Adrenal gland (tissue), 12 donors: Measurements from ENCODE around the gene KCNK13. TPM values are rescaled to one million over a fixed set of nuclear protein-coding genes. Genes with fewer than 3 reads are reported as not detected.
"Not testable (repeated sequence)": the region's sequence is repeated elsewhere in the genome, so short reads cannot be mapped to it uniquely, and the experiment has no call there.

Source experiments
- DNase-seq, 7 donors: peaks; one replicate each; pipeline ENCODE4 v3.0.0-alpha.2; 2019 to 2020
- H3K27ac ChIP-seq, 5 donors: fragments of 200-600 bp; sonication (generic) in 4 of 5; 1 replicate in 3 of 5; 2 replicates in 2 of 5; pipeline versions ENCODE4 v1.5.1 to v1.8.0; 2016 to 2020; ENCODE audit warnings: mild to moderate bottlenecking in 1 of 5
- H3K27me3 ChIP-seq: fragments of 200-600 bp; 2 replicates; pipeline ENCODE4 v1.8.0; 2021
- H3K36me3 ChIP-seq, 2 donors: fragments of 200-600 bp; replicated peaks in 1 of 2; 1 replicate in 1 of 2; 2 replicates in 1 of 2; pipeline versions ENCODE4 v1.5.1 to v1.8.0; 2018 to 2022
- H3K4me1 ChIP-seq, 2 donors: fragments of 200-600 bp; replicated peaks in 1 of 2; 1 replicate in 1 of 2; 2 replicates in 1 of 2; pipeline versions ENCODE4 v1.5.1 to v1.8.0; 2018 to 2021
- H3K4me3 ChIP-seq, 4 donors: fragments of 200-600 bp; sonication (generic) in 3 of 4; one replicate each; pipeline ENCODE4 v1.5.1; 2016 to 2018
- H3K9me3 ChIP-seq, 3 donors: fragments of 200-600 bp; sonication (generic) in 1 of 3; replicated peaks in 1 of 3; 1 replicate in 2 of 3; 2 replicates in 1 of 3; pipeline versions ENCODE4 v1.5.1 to v1.8.0; 2016 to 2021
- POLR2A ChIP-seq, 2 donors: fragments of 450-650 bp; IDR thresholded peaks; one replicate each; pipeline ENCODE4 v1.6.1; 2017; ENCODE audit warnings: antibody characterized with exemption in 2 of 2, mild to moderate bottlenecking in 2 of 2, moderate library complexity in 1 of 2
- WGBS, 4 donors: extraction: QIAGEN DNeasy Blood & Tissue Kit in 2 of 4; methylation state at CpG; one replicate each; pipeline versions ENCODE4 v1.1.5 to v1.1.7; 2013 to 2017; 5-methylcytosine and 5-hydroxymethylcytosine counted together
- intact Hi-C, 2 donors: fragments of 100-400 bp; cut with DNase I; formaldehyde crosslinking; loops; one replicate each; pipeline versions ENCODE4 v1.14.1 to v1.15.0; 2022 to 2023
- polyA plus RNA-seq, 3 donors: library from polyadenylated mRNA; stranded (reverse); fragments of 200-250 nt in 2 of 3; fragments of 350-450 nt in 1 of 3; fragmentation: Illumina TruSeq in 1 of 3; extraction: RNeasy Lipid Tissue Mini Kit (QIAGEN cat#74804) in 1 of 3; gene quantifications; one replicate each; pipeline ENCODE4 v1.2.3, GENCODE V29; 2013 to 2014
- total RNA-seq, 9 donors: library from RNA; depleted of rRNA in 4 of 9; stranded (reverse); fragments of >200 nt in 4 of 9; fragments of 120-200 nt in 1 of 9; fragmentation: NEBNext Ultra II Directional in 1 of 9; extraction: Animal tissue kit (Norgen Biotek cat#: 25700) in 1 of 9; gene quantifications; one replicate each; pipeline versions ENCODE4 v1.1.0 to v1.2.4, GENCODE V29; 2013 to 2023
- TF ChIP-seq, protein P1 (sequence below), 6 experiments: fragments of 450-650 bp in 4 of 6; fragments of 200-600 bp in 2 of 6; sonication (generic) in 1 of 6; IDR thresholded peaks; 1 replicate in 5 of 6; 2 replicates in 1 of 6; pipeline versions ENCODE4 v1.5.1 to v1.8.0; 2016 to 2021; ENCODE audit warnings: antibody characterized with exemption in 6 of 6, mild to moderate bottlenecking in 2 of 6, moderate library complexity in 1 of 6
- donor health status: healthy with polysubstance abuse.
- donor health status: Bipolar disorder and iron deficiency.
- donor health status: DM: yes; HTN: yes; CAD: no.
- donor health status: DM: no; HTN: no; CAD: no.
- donor health status: DM: no; HTN: no; CAD: no.
- donor health status: DM: yes; HTN: yes; CAD: no.

KCNK13 gene
- total and polyA plus RNA-seq, 12 donors: 0.24 to 3.6 (median 1.5) TPM; not detected in 1

DNA sequence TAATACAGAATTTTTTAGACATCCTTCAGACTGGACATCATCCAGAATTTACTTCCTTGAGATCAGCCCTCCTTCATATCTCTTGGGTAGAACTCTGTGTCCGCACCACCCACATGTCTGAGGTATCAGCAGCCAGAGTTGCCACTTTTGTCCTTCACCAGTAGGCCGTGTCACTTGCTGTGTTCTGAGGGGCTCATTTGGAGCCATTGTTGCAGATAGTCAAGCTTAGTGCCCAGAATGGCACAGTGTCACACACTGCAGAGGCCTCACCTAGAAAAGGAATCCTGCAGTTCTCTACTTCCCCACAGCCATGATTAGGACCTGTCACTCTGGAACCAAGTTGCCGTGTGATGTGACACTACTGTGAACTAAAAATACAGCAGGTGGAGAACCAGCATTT is 36.9 kb upstream of the KCNK13 start:
- H3K9me3 ChIP-seq: no peaks in the 10 kb centered on the region
- peaks cover 0 to 3% of the 10 kb centered on the region in 2 donors for H3K36me3 ChIP-seq
- intact Hi-C loops: no loop called here
- H3K4me3 ChIP-seq: no peak overlapping the region
- no peak overlapping the region for H3K27ac ChIP-seq
- no peak for TF ChIP-seq POLR2A (IDR thresholded peaks at IDR 0.05)
- TF ChIP-seq, protein P1, sequence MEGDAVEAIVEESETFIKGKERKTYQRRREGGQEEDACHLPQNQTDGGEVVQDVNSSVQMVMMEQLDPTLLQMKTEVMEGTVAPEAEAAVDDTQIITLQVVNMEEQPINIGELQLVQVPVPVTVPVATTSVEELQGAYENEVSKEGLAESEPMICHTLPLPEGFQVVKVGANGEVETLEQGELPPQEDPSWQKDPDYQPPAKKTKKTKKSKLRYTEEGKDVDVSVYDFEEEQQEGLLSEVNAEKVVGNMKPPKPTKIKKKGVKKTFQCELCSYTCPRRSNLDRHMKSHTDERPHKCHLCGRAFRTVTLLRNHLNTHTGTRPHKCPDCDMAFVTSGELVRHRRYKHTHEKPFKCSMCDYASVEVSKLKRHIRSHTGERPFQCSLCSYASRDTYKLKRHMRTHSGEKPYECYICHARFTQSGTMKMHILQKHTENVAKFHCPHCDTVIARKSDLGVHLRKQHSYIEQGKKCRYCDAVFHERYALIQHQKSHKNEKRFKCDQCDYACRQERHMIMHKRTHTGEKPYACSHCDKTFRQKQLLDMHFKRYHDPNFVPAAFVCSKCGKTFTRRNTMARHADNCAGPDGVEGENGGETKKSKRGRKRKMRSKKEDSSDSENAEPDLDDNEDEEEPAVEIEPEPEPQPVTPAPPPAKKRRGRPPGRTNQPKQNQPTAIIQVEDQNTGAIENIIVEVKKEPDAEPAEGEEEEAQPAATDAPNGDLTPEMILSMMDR (IDR thresholded peaks at IDR 0.05): no peak
- DNase-seq: no peak
- no peaks in the 10 kb centered on the region for H3K4me1 ChIP-seq
- H3K27me3 ChIP-seq: no peaks in the 10 kb centered on the region
- 87 to 97% (median 95%) methylated on average over 2 to 3 of the region's 3 CpGs for WGBS, 4 donors

GRCh38 chr14:90026608-90027007 is 35.2 kb upstream of the KCNK13 start:
- H3K4me1 ChIP-seq, H3K27me3 ChIP-seq, H3K9me3 ChIP-seq, H3K36me3 ChIP-seq, DNase-seq, intact Hi-C loops, H3K27ac ChIP-seq, H3K4me3 ChIP-seq: not testable (repeated sequence)
- 95 to 100% (median 97%) methylated on average over 3 to 4 of the region's 4 CpGs for WGBS, 4 donors

DNA sequence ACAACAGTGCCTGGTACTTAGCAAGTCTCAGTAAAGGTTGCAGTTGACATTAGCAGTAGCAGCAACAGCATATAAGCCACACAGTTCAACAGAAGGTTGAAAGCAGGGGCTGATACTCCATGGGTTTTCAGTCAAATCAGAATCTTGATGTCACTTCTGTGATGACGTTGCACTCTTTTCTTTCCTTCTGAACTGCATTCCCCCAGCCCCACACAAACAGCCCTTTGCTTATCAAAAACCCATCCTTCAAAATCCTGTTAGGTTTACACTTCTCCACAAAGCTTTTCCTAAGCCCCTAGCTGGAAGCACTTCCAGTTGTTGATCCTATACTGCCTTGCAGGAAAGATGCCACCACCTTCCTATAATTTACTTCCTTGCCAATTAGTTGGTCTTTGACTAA is 34.0 kb upstream of the KCNK13 start:
- intact Hi-C loops: no loop called here
- WGBS, 4 donors: 79 to 95% (median 86%) methylated on average over 1 of the region's 1 CpG
- no peaks in the 10 kb centered on the region for H3K9me3 ChIP-seq
- no peak overlapping the region for H3K4me3 ChIP-seq
- no peak for TF ChIP-seq POLR2A (IDR thresholded peaks at IDR 0.05)
- H3K36me3 ChIP-seq: peaks cover 0 to 3% of the 10 kb centered on the region in 2 donors
- H3K27ac ChIP-seq: no peak overlapping the region
- H3K27me3 ChIP-seq: no peaks in the 10 kb centered on the region
- H3K4me1 ChIP-seq: no peaks in the 10 kb centered on the region
- DNase-seq: no peak

- TF ChIP-seq, protein P1 (IDR thresholded peaks at IDR 0.05): no peak
- no peaks in the 10 kb centered on the region for H3K4me1 ChIP-seq
- peaks cover 0 to 6% (median 0%) of the 10 kb centered on the region in 3 donors for H3K9me3 ChIP-seq
- 93 to 99% (median 96%) methylated on average over 2 of the region's 2 CpGs for WGBS, 4 donors
- no peak for DNase-seq
- no peak overlapping the region for H3K4me3 ChIP-seq
- peaks cover 0 to 8% of the 10 kb centered on the region in 2 donors for H3K36me3 ChIP-seq
- H3K27me3 ChIP-seq: no peaks in the 10 kb centered on the region
- H3K27ac ChIP-seq: no peak overlapping the region
- intact Hi-C loops: no loop called here
These were observed 27.6 kb upstream of the KCNK13 start for GRCh38 chr14:90034156-90034555.

- intact Hi-C loops: no loop called here
- H3K36me3 ChIP-seq: peaks cover 0 to 8% of the 10 kb centered on the region in 2 donors
- WGBS, 4 donors: 90 to 95% (median 92%) methylated on average over 6 of the region's 6 CpGs
These were observed 26.8 kb upstream of the KCNK13 start for GRCh38 chr14:90034835-90035525.

More at GRCh38 chr14:90034835-90035525, 26.8 kb upstream of the KCNK13 start:
- H3K4me1 ChIP-seq: no peaks in the 10 kb centered on the region
- H3K9me3 ChIP-seq: peaks cover 0 to 6% (median 0%) of the 10 kb centered on the region in 3 donors
- no peaks in the 10 kb centered on the region for H3K27me3 ChIP-seq
- no peak for TF ChIP-seq POLR2A (IDR thresholded peaks at IDR 0.05)
- TF ChIP-seq, protein P1 (IDR thresholded peaks at IDR 0.05): no peak
- no peak for DNase-seq
- H3K27ac ChIP-seq: no peak overlapping the region
- no peak overlapping the region for H3K4me3 ChIP-seq
